Fibroblast of mammary gland (primary cell): ENCODE measurements around the gene ZNF419.

Experiments
- DNase-seq: peaks from one replicate; pipeline ENCODE4 v3.0.0-alpha.2; 2010; ENCODE audit warnings: low read depth
- H3K4me3 ChIP-seq: 2 replicates; pipeline ENCODE4 v1.5.1; 2011; ENCODE audit warnings: low read depth, mild to moderate bottlenecking, low read length, moderate library complexity; ENCODE audit not compliant: control insufficient read depth
- CTCF ChIP-seq: conservative IDR thresholded peaks from 2 replicates; pipeline ENCODE4 v1.5.1; 2011; ENCODE audit warnings: low read depth, low read length, inconsistent platforms; ENCODE audit not compliant: control insufficient read depth, insufficient read depth

Gene ZNF419

GRCh38 chr19:57487477-57488298 is at the start of gene ZNF419:
Gene ZNF419 (plus strand): TSS chr19:57487750. CDS start chr19:57487951, 201 bp downstream.
- H3K4me3 ChIP-seq, result peak within 1 kb of the TSS; percentile 87
- DNase-seq, result peak; percentile 83

- no peak for DNase-seq
- TF ChIP-seq CTCF, result no peak
- H3K4me3 ChIP-seq, result no peak overlapping the region
Measured at GRCh38 chr19:57437931-57438330, 49.6 kb upstream of the ZNF419 start.

- H3K4me3 ChIP-seq, result no peak overlapping the region
- TF ChIP-seq CTCF, result no peak
- no peak for DNase-seq
Measured at GRCh38 chr19:57438925-57439324, 48.6 kb upstream of the ZNF419 start.

- H3K4me3 ChIP-seq, result no peak overlapping the region
- no peak for TF ChIP-seq CTCF
- no peak for DNase-seq
Measured at GRCh38 chr19:57441979-57442752, 45.4 kb upstream of the ZNF419 start.

GRCh38 chr19:57443121-57443696 is 44.3 kb upstream of the ZNF419 start:
- no peak for TF ChIP-seq CTCF
- no peak for DNase-seq
- H3K4me3 ChIP-seq, result no peak overlapping the region

GRCh38 chr19:57452307-57452706 is 35.2 kb upstream of the ZNF419 start:
- DNase-seq, result no peak
- no peak overlapping the region for H3K4me3 ChIP-seq
- no peak for TF ChIP-seq CTCF
